GM12878 (cell line): ENCODE data around the gene KCNH5. TPM values are rescaled to one million over a fixed set of nuclear protein-coding genes. Genes with fewer than 3 reads are reported as not detected.

Source experiments
- ATAC-seq: fragments of 200-7000 bp; cut with Tn5 transposase; 3 replicates; pipeline ENCODE4 v1.9.1; 2020; ENCODE audit warnings: mild to moderate bottlenecking, moderate library complexity
- BruUV-seq: library from RNA; stranded (reverse); fragments of 400-500 nt; replicated peaks from 2 replicates; lab custom pipeline; 2021; lab: Mats Ljungman, UMichigan
- CTCF ChIA-PET: fragments of 300-600 bp; sonication (Branson Sonifier 250); formaldehyde crosslinking; extraction: SDS; loops from one replicate; lab custom pipeline; 2021; ENCODE audit warnings: inconsistent platforms; lab: Yijun Ruan, JAX
- POLR2A ChIA-PET: fragments of 350-600 bp; formaldehyde crosslinking; extraction: SDS; loops from one replicate; lab custom pipeline; 2021; ENCODE audit warnings: inconsistent platforms; lab: Charles Lee
- RAD21 ChIA-PET: fragments of 300-600 bp; sonication (Branson Sonifier 250); formaldehyde crosslinking; loops from one replicate; lab custom pipeline; 2023; ENCODE audit warnings: antibody characterized with exemption; ENCODE audit not compliant: unreplicated experiment; lab: Charles Lee
- SMC1A ChIA-PET: fragments of 300-600 bp; sonication (Branson Sonifier 250); formaldehyde crosslinking; loops from one replicate; lab custom pipeline; 2023; ENCODE audit not compliant: unreplicated experiment, uncharacterized antibody; lab: Charles Lee
- DNase-seq: peaks from one replicate; pipeline ENCODE4 v3.0.0-alpha.2; 2011; ENCODE audit warnings: low read depth, low spot score
- FAIRE-seq: peaks from 3 replicates; lab custom pipeline; 2011; peaks lifted over from hg19 to GRCh38; lab: Jason Lieb, UNC
- H2AFZ ChIP-seq: 2 replicates; pipeline ENCODE4 v1.6.0; 2011; ENCODE audit warnings: low read depth, low read length, control low read depth; ENCODE audit not compliant: control insufficient read depth
- H3K27ac ChIP-seq: 2 replicates; pipeline ENCODE4 v1.5.1; 2011; ENCODE audit warnings: control low read depth; ENCODE audit not compliant: control insufficient read depth, insufficient read depth
- H3K27me3 ChIP-seq, 2 experiments: replicated peaks in 1 of 2; 2 replicates each; pipeline versions ENCODE4 v1.6.0 to v1.6.1; 2011; ENCODE audit warnings: low read length in 1 of 2; ENCODE audit not compliant: control insufficient read depth in 2 of 2, insufficient read depth in 2 of 2
- H3K36me3 ChIP-seq, 2 experiments: 2 replicates each; pipeline ENCODE4 v1.5.1; 2011; ENCODE audit warnings: low read length in 1 of 2; ENCODE audit not compliant: control insufficient read depth in 2 of 2, insufficient read depth in 2 of 2
- H3K4me1 ChIP-seq: 2 replicates; pipeline ENCODE4 v1.6.1; 2011; ENCODE audit warnings: mild to moderate bottlenecking, low read length, moderate library complexity, mixed read lengths; ENCODE audit not compliant: control insufficient read depth, insufficient read depth
- H3K4me2 ChIP-seq: 2 replicates; pipeline ENCODE4 v1.6.0; 2011; ENCODE audit warnings: control low read depth; ENCODE audit not compliant: control insufficient read depth, insufficient read depth
- H3K4me3 ChIP-seq: fragments of 200-600 bp; sonication (generic); 2 replicates; pipeline ENCODE4 v1.5.1; 2016
- H3K79me2 ChIP-seq: 2 replicates; pipeline ENCODE4 v1.6.0; 2011; ENCODE audit warnings: low read length; ENCODE audit not compliant: control insufficient read depth, insufficient read depth
- H3K9ac ChIP-seq: 2 replicates; pipeline ENCODE4 v1.8.0; 2011; ENCODE audit warnings: low read length, control low read depth, mixed read lengths; ENCODE audit not compliant: control insufficient read depth, insufficient read depth
- H3K9me3 ChIP-seq: replicated peaks from 3 replicates; pipeline ENCODE4 v1.5.1; 2011; ENCODE audit warnings: mild to moderate bottlenecking, low read length; ENCODE audit not compliant: control insufficient read depth, insufficient read depth
- H4K20me1 ChIP-seq: 2 replicates; pipeline ENCODE4 v1.6.0; 2011; ENCODE audit not compliant: control insufficient read depth, insufficient read depth
- CBX5 ChIP-seq: sonication (generic); IDR thresholded peaks from 2 replicates; pipeline ENCODE4 v1.6.1; 2016; ENCODE audit warnings: low read depth, moderate library complexity, mild to moderate bottlenecking, inconsistent platforms
- HDAC2 ChIP-seq: fragments of 200-600 bp; sonication (generic); IDR thresholded peaks from 2 replicates; pipeline ENCODE4 v1.6.1; 2017
- IKZF1 ChIP-seq: fragments of 450-650 bp; conservative IDR thresholded peaks from 2 replicates; pipeline ENCODE4 v1.6.1; 2017; ENCODE audit warnings: antibody characterized with exemption, mild to moderate bottlenecking
- NFYA ChIP-seq: IDR thresholded peaks from 2 replicates; pipeline ENCODE4 v1.6.1; 2011; ENCODE audit warnings: low read depth, mild to moderate bottlenecking, low read length, improper control_type of control experiment, borderline replicate concordance
- PAX8 ChIP-seq: fragments of 450-650 bp; IDR thresholded peaks from 2 replicates; pipeline ENCODE4 v1.6.1; 2017; ENCODE audit warnings: mild to moderate bottlenecking, moderate library complexity
- PML ChIP-seq: IDR thresholded peaks from 2 replicates; pipeline ENCODE4 v1.6.1; 2012; ENCODE audit warnings: low read length, inconsistent platforms
- RBBP5 ChIP-seq: fragments of 200-600 bp; sonication (generic); conservative IDR thresholded peaks from 2 replicates; pipeline ENCODE4 v1.6.1; 2016
- SP1 ChIP-seq: IDR thresholded peaks from one replicate; pipeline ENCODE4 v1.6.1; 2011; ENCODE audit warnings: low read depth, low read length
- SREBF1 ChIP-seq: IDR thresholded peaks from 2 replicates; pipeline ENCODE4 v1.6.1; 2012; ENCODE audit warnings: mild to moderate bottlenecking, low read length
- TARDBP ChIP-seq: IDR thresholded peaks from 2 replicates; pipeline ENCODE4 v1.6.1; 2016; ENCODE audit warnings: borderline replicate concordance
- TCF7 ChIP-seq: IDR thresholded peaks from 2 replicates; pipeline ENCODE4 v1.6.1; 2014; ENCODE audit warnings: antibody characterized with exemption, borderline replicate concordance
- WGBS: methylation state at CpG from one replicate; pipeline ENCODE4 v1.1.6; 2016; ENCODE audit warnings: low lambda C conversion rate; ENCODE audit not compliant: insufficient replicate concordance, insufficient coverage; ENCODE audit errors: missing lambda C conversion rate; 5-methylcytosine and 5-hydroxymethylcytosine counted together
- in situ Hi-C: fragments of 300-500 bp; cut with MboI; formaldehyde crosslinking; loops from 9 replicates; pipeline ENCODE4 v1.14.3; 2018; ENCODE audit warnings: mixed read lengths
- intact Hi-C: fragments of 100-400 bp; cut with micrococcal nuclease; formaldehyde crosslinking; loops from one replicate; pipeline ENCODE4 v1.14.2; 2022; ENCODE audit not compliant: unreplicated experiment
- polyA plus RNA-seq, 11 experiments: library from polyadenylated mRNA; depleted of rRNA in 4 of 11; unstranded in 6 of 11; stranded (reverse) in 5 of 11; fragments of >200 nt; fragmentation: Nextera tagmentation in 4 of 11; fragmentation: Illumina TruSeq in 1 of 11; extraction: Ambion mirVana in 4 of 11; extraction: Trizol in 1 of 11; gene quantifications; 1 replicate in 1 of 11; 2 replicates in 10 of 11; pipeline versions ENCODE4 v1.2.1 to v1.2.3, GENCODE V29; 2011 to 2016; ENCODE audit warnings: inconsistent platforms in 2 of 11, missing spikeins in 2 of 11, low read depth in 1 of 11
- total RNA-seq, 4 experiments: library from RNA; depleted of rRNA in 3 of 4; stranded (reverse); fragments of >200 nt in 3 of 4; fragmentation: Illumina TruSeq in 1 of 4; extraction: Trizol in 1 of 4; gene quantifications; 2 replicates each; pipeline versions ENCODE4 v1.2.1 to v1.2.3, GENCODE V29; 2013 to 2021
- TF ChIP-seq, protein P1 (sequence below), 3 experiments: IDR thresholded peaks in 2 of 3; conservative IDR thresholded peaks in 1 of 3; 2 replicates each; pipeline ENCODE4 v1.5.1; 2011; ENCODE audit warnings: low read depth in 3 of 3, low read length in 3 of 3, mild to moderate bottlenecking in 3 of 3, control low read depth in 2 of 3, moderate library complexity in 2 of 3, inconsistent platforms in 1 of 3, mixed read lengths in 1 of 3; ENCODE audit not compliant: control insufficient read depth in 2 of 3, insufficient read depth in 1 of 3; ENCODE audit errors: extremely low read depth in 1 of 3
- TF ChIP-seq, protein P2 (sequence below): fragments of 450-650 bp; IDR thresholded peaks from 2 replicates; pipeline ENCODE4 v1.6.1; 2017; ENCODE audit warnings: mild to moderate bottlenecking, moderate library complexity
- TF ChIP-seq, protein P3 (sequence below): fragments of 450-650 bp; formaldehyde crosslinking; IDR thresholded peaks from 2 replicates; pipeline ENCODE4 v1.4.0; 2022; ENCODE audit warnings: mild to moderate bottlenecking, moderate library complexity
- TF ChIP-seq, protein P4 (sequence below): fragments of 450-650 bp; IDR thresholded peaks from 2 replicates; pipeline ENCODE4 v1.6.1; 2016; ENCODE audit warnings: mild to moderate bottlenecking

Gene KCNH5
- total and polyA plus RNA-seq, 10 of the 15 experiments (the other 5 are each of a cell fraction or from before 2014, with no cell fraction given): under 0.01 to 0.04 (median 0.04) TPM; not detected in 7

DNA sequence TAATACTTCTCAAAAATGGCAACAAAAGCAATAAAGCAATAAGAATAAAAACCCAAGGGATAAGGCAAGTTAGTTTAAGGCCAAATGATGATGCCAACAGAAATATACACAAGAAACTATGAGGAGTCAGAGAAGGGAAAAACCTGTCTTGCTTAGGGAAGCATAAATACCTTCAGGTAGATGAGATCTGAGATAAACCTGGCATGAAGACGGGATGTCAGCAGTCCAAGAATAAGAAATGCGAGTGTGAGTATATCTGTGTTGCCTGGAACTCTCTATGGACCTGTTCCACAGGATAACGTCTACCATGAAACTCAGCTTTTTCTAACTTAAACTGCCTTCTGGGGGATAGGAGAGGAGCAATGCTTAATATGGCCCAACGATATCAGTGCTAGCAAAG, 30.6 kb downstream of the KCNH5 start (continued):
- TF ChIP-seq NFYA (no peak), TCF7 (no peak), PML (no peak), PAX8 (no peak)
- TF ChIP-seq, protein P1, sequence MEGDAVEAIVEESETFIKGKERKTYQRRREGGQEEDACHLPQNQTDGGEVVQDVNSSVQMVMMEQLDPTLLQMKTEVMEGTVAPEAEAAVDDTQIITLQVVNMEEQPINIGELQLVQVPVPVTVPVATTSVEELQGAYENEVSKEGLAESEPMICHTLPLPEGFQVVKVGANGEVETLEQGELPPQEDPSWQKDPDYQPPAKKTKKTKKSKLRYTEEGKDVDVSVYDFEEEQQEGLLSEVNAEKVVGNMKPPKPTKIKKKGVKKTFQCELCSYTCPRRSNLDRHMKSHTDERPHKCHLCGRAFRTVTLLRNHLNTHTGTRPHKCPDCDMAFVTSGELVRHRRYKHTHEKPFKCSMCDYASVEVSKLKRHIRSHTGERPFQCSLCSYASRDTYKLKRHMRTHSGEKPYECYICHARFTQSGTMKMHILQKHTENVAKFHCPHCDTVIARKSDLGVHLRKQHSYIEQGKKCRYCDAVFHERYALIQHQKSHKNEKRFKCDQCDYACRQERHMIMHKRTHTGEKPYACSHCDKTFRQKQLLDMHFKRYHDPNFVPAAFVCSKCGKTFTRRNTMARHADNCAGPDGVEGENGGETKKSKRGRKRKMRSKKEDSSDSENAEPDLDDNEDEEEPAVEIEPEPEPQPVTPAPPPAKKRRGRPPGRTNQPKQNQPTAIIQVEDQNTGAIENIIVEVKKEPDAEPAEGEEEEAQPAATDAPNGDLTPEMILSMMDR (IDR thresholded peaks at IDR 0.05 in 2 of 3, conservative IDR thresholded peaks at IDR 0.05 in 1 of 3; ENCODE audit: control insufficient read depth in 2 of 3, extremely low read depth in 1 of 3, insufficient read depth in 1 of 3, low read depth in 3 of 3, low read length in 3 of 3): no peak
- TF ChIP-seq, protein P2, sequence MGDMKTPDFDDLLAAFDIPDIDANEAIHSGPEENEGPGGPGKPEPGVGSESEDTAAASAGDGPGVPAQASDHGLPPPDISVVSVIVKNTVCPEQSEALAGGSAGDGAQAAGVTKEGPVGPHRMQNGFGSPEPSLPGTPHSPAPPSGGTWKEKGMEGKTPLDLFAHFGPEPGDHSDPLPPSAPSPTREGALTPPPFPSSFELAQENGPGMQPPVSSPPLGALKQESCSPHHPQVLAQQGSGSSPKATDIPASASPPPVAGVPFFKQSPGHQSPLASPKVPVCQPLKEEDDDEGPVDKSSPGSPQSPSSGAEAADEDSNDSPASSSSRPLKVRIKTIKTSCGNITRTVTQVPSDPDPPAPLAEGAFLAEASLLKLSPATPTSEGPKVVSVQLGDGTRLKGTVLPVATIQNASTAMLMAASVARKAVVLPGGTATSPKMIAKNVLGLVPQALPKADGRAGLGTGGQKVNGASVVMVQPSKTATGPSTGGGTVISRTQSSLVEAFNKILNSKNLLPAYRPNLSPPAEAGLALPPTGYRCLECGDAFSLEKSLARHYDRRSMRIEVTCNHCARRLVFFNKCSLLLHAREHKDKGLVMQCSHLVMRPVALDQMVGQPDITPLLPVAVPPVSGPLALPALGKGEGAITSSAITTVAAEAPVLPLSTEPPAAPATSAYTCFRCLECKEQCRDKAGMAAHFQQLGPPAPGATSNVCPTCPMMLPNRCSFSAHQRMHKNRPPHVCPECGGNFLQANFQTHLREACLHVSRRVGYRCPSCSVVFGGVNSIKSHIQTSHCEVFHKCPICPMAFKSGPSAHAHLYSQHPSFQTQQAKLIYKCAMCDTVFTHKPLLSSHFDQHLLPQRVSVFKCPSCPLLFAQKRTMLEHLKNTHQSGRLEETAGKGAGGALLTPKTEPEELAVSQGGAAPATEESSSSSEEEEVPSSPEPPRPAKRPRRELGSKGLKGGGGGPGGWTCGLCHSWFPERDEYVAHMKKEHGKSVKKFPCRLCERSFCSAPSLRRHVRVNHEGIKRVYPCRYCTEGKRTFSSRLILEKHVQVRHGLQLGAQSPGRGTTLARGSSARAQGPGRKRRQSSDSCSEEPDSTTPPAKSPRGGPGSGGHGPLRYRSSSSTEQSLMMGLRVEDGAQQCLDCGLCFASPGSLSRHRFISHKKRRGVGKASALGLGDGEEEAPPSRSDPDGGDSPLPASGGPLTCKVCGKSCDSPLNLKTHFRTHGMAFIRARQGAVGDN: no peak

DNA sequence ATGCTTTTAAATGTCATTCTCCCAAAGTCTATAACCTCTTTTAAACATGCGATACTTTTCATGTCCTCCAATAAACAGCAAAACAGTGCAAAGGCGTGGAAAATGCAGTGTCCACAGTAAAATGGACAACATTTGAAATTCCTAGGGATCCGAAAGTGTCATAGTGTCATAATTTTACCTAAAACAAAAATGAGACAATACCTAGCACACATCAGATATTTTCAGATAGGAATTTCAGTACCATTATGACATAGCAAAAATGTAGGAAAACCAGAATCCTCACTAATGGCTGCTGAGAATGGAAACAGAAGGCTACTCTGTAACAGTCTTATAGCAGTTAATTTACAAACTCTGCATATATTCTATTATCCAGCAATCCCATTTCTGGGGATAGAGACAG, 33.1 kb downstream of the KCNH5 start:
- no TSS peak for BruUV-seq
- Histone ChIP-seq H3K27ac (no peak overlapping the region), H3K4me2 (no peak overlapping the region), H3K27me3 (no peaks in the 10 kb centered on the region), H2AFZ (no peak overlapping the region), H3K4me3 (no peak overlapping the region), H4K20me1 (no peaks in the 10 kb centered on the region), H3K79me2 (no peaks in the 10 kb centered on the region), H3K4me1 (no peaks in the 10 kb centered on the region), H3K9me3 (no peaks in the 10 kb centered on the region), H3K36me3 (no peaks in the 10 kb centered on the region), H3K9ac (no peak overlapping the region)
- FAIRE-seq (no peak), ATAC-seq (no peak), DNase-seq (no peak)
- intact Hi-C loops (no loop called here), in situ Hi-C loops (no loop called here)
- ChIA-PET POLR2A (no interaction called here), RAD21 (no interaction called here), CTCF (no interaction called here), SMC1A (no interaction called here)
- 33% methylated on average over 3 of the region's 3 CpGs for WGBS
- TF ChIP-seq CBX5 (no peak), HDAC2 (no peak), RBBP5 (no peak), IKZF1 (no peak), TARDBP (no peak), SREBF1 (no peak), SP1 (no peak)
- TF ChIP-seq, protein P3, sequence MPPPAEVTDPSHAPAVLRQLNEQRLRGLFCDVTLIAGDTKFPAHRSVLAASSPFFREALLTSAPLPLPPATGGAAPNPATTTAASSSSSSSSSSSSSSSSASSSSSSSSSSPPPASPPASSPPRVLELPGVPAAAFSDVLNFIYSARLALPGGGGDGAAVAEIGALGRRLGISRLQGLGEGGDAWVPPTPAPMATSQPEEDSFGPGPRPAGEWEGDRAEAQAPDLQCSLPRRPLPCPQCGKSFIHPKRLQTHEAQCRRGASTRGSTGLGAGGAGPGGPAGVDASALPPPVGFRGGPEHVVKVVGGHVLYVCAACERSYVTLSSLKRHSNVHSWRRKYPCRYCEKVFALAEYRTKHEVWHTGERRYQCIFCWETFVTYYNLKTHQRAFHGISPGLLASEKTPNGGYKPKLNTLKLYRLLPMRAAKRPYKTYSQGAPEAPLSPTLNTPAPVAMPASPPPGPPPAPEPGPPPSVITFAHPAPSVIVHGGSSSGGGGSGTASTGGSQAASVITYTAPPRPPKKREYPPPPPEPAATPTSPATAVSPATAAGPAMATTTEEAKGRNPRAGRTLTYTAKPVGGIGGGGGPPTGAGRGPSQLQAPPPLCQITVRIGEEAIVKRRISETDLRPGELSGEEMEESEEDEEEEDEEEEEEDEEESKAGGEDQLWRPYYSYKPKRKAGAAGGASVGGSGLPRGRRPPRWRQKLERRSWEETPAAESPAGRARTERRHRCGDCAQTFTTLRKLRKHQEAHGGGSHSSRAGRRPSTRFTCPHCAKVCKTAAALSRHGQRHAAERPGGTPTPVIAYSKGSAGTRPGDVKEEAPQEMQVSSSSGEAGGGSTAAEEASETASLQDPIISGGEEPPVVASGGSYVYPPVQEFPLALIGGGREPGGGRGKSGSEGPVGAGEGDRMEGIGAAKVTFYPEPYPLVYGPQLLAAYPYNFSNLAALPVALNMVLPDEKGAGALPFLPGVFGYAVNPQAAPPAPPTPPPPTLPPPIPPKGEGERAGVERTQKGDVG (CRISPR knock-in tag): no peak
- TF ChIP-seq, protein P4, sequence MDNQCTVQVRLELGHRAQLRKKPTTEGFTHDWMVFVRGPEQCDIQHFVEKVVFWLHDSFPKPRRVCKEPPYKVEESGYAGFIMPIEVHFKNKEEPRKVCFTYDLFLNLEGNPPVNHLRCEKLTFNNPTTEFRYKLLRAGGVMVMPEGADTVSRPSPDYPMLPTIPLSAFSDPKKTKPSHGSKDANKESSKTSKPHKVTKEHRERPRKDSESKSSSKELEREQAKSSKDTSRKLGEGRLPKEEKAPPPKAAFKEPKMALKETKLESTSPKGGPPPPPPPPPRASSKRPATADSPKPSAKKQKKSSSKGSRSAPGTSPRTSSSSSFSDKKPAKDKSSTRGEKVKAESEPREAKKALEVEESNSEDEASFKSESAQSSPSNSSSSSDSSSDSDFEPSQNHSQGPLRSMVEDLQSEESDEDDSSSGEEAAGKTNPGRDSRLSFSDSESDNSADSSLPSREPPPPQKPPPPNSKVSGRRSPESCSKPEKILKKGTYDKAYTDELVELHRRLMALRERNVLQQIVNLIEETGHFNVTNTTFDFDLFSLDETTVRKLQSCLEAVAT: no peak
